NT2/D1 (cell line): Measurements from ENCODE around the gene IGSF6.
"Not testable (repeated sequence)": the region's sequence is repeated elsewhere in the genome, so short reads cannot be mapped to it uniquely, and the experiment has no call there.

Source experiments
- DNase-seq: peaks from one replicate; pipeline ENCODE4 v3.0.0-alpha.2; 2011; ENCODE audit warnings: low read depth, low spot score
- H3K27me3 ChIP-seq: 2 replicates; pipeline ENCODE4 v1.6.0; 2011; ENCODE audit warnings: mild to moderate bottlenecking; ENCODE audit not compliant: insufficient read length, insufficient read depth
- H3K36me3 ChIP-seq: 2 replicates; pipeline ENCODE4 v1.6.1; 2011; ENCODE audit warnings: mild to moderate bottlenecking, low read length, mixed read lengths; ENCODE audit not compliant: insufficient read depth, insufficient read length
- H3K4me1 ChIP-seq: 2 replicates; pipeline ENCODE4 v1.5.1; 2011; ENCODE audit not compliant: insufficient read depth, insufficient read length
- H3K4me3 ChIP-seq: 2 replicates; pipeline ENCODE4 v1.5.1; 2011; ENCODE audit warnings: low read depth; ENCODE audit not compliant: insufficient read length
- H3K9ac ChIP-seq: 2 replicates; pipeline ENCODE4 v1.6.0; 2011; ENCODE audit warnings: low read depth; ENCODE audit not compliant: insufficient read length
- H3K9me3 ChIP-seq: 2 replicates; pipeline ENCODE4 v1.5.1; 2011; ENCODE audit warnings: mild to moderate bottlenecking, low read length; ENCODE audit not compliant: insufficient read depth
- SUZ12 ChIP-seq: IDR thresholded peaks from 2 replicates; pipeline ENCODE4 v1.6.1; 2011; ENCODE audit not compliant: insufficient read length, insufficient read depth; ENCODE audit errors: extremely low read depth
- YY1 ChIP-seq: IDR thresholded peaks from 2 replicates; pipeline ENCODE4 v1.6.1; 2011; ENCODE audit not compliant: insufficient read length, insufficient read depth
- ZNF274 ChIP-seq: IDR thresholded peaks from 2 replicates; pipeline ENCODE4 v1.6.1; 2011; ENCODE audit warnings: mild to moderate bottlenecking, low read depth, low read length

Gene IGSF6

GRCh38 chr16:21634216-21634615, 18.2 kb downstream of the IGSF6 start:
- TF ChIP-seq SUZ12 (no peak), ZNF274 (no peak), YY1 (no peak)
- H3K4me3 ChIP-seq: no peak overlapping the region
- peaks cover 16% of the 10 kb centered on the region; the same call in 1 of the 2 replicates for H3K9me3 ChIP-seq
- H3K4me1 ChIP-seq: peaks cover 2% of the 10 kb centered on the region
- no peaks in the 10 kb centered on the region for H3K27me3 ChIP-seq
- peaks cover 20% of the 10 kb centered on the region for H3K36me3 ChIP-seq
- H3K9ac ChIP-seq: no peak overlapping the region
- no peak for DNase-seq

- H3K27me3 ChIP-seq, DNase-seq, H3K4me3 ChIP-seq, H3K9ac ChIP-seq, H3K4me1 ChIP-seq: not testable (repeated sequence)
- Histone ChIP-seq H3K36me3 (peaks cover 27% of the 10 kb centered on the region), H3K9me3 (peaks cover 29% of the 10 kb centered on the region; the same call in 1 of the 2 replicates)
Measured at GRCh38 chr16:21631951-21632575, 20.3 kb downstream of the IGSF6 start.

GRCh38 chr16:21631376-21631775, 21.0 kb downstream of the IGSF6 start:
- H3K4me3 ChIP-seq, DNase-seq: not testable (repeated sequence)
- H3K36me3 ChIP-seq: peaks cover 34% of the 10 kb centered on the region

GRCh38 chr16:21630866-21631265, 21.5 kb downstream of the IGSF6 start:
- peaks cover 35% of the 10 kb centered on the region for H3K36me3 ChIP-seq
- DNase-seq, H3K27me3 ChIP-seq, H3K9ac ChIP-seq, H3K4me3 ChIP-seq, H3K4me1 ChIP-seq: not testable (repeated sequence)
- H3K9me3 ChIP-seq: peaks cover 25% of the 10 kb centered on the region; the same call in 1 of the 2 replicates

More at GRCh38 chr16:21631376-21631775, 21.0 kb downstream of the IGSF6 start:
- H3K27me3 ChIP-seq, H3K9ac ChIP-seq, H3K4me1 ChIP-seq: not testable (repeated sequence)
- peaks cover 27% of the 10 kb centered on the region; the same call in 1 of the 2 replicates for H3K9me3 ChIP-seq

- not testable (repeated sequence) for H3K4me1 ChIP-seq, DNase-seq, H3K27me3 ChIP-seq, H3K4me3 ChIP-seq, H3K9ac ChIP-seq
- peaks cover 25% of the 10 kb centered on the region; the same call in 1 of the 2 replicates for H3K9me3 ChIP-seq
- peaks cover 44% of the 10 kb centered on the region for H3K36me3 ChIP-seq
Measured at GRCh38 chr16:21629616-21630539, 22.5 kb downstream of the IGSF6 start.

- Histone ChIP-seq H3K27me3 (no peaks in the 10 kb centered on the region), H3K9me3 (peaks cover 25% of the 10 kb centered on the region; the same call in 1 of the 2 replicates), H3K36me3 (peaks cover 39% of the 10 kb centered on the region), H3K4me1 (no peaks in the 10 kb centered on the region), H3K9ac (no peak overlapping the region), H3K4me3 (no peak overlapping the region)
- DNase-seq: no peak
- TF ChIP-seq ZNF274 (no peak), YY1 (no peak), SUZ12 (no peak)
Measured at GRCh38 chr16:21628772-21629171, 23.6 kb downstream of the IGSF6 start.

- no peak overlapping the region for H3K9ac ChIP-seq
- H3K36me3 ChIP-seq: peaks cover 39% of the 10 kb centered on the region
- H3K4me3 ChIP-seq: no peak overlapping the region
- H3K9me3 ChIP-seq: peaks cover 25% of the 10 kb centered on the region; the same call in 1 of the 2 replicates
- H3K27me3 ChIP-seq: no peaks in the 10 kb centered on the region
- H3K4me1 ChIP-seq: no peaks in the 10 kb centered on the region
- TF ChIP-seq SUZ12 (no peak), YY1 (no peak), ZNF274 (no peak)
- no peak for DNase-seq
Measured at GRCh38 chr16:21628121-21628726, 24.2 kb downstream of the IGSF6 start.
